ENCODE data around the gene NTN3.

- TF ChIP-seq POLR2A (IDR thresholded peaks at IDR 0.05): no peak
- TF ChIP-seq CTCF (IDR thresholded peaks at IDR 0.05): no peak
These were observed 38.8 kb upstream of the NTN3 start for GRCh38 chr16:2432286-2432685.
